SK-N-SH (cell line): ENCODE results near the gene HEPHL1. TPM values are rescaled to one million over a fixed set of nuclear protein-coding genes. Genes with fewer than 3 reads are reported as not detected.

Experiments used
- CTCF ChIA-PET: fragments of 300-600, 350-600 bp; formaldehyde crosslinking; extraction: SDS; loops from one replicate; lab custom pipeline; 2021; lab: Yijun Ruan, JAX
- POLR2A ChIA-PET: fragments of 350-600 bp; sonication (Branson Sonifier 250); formaldehyde crosslinking; extraction: SDS; loops from one replicate; lab custom pipeline; 2020; ENCODE audit warnings: antibody characterized with exemption, inconsistent platforms; lab: Yijun Ruan, JAX
- DNase-seq: peaks from one replicate; pipeline ENCODE4 v3.0.0; 2012
- H2AFZ ChIP-seq: fragments of 200-600 bp; sonication (generic); 2 replicates; pipeline ENCODE4 v1.8.1; 2016; ENCODE audit warnings: antibody characterized with exemption, mild to moderate bottlenecking, low read depth
- H3F3A ChIP-seq: fragments of 200-600 bp; sonication (generic); replicated peaks from 2 replicates; pipeline ENCODE3; 2016; ENCODE audit warnings: antibody characterized with exemption, mild to moderate bottlenecking; ENCODE audit not compliant: insufficient read depth
- H3K27ac ChIP-seq, 2 experiments: fragments of 200-500 bp in 1 of 2; fragments of 200-600 bp in 1 of 2; sonication (Bioruptor generic) in 1 of 2; sonication (generic), shearing (Covaris generic) in 1 of 2; 2 replicates each; pipeline versions ENCODE4 v1.5.1 to v1.6.1; 2014 to 2016; ENCODE audit warnings: low read depth in 2 of 2, inconsistent platforms in 1 of 2, low read length in 1 of 2, mild to moderate bottlenecking in 1 of 2, mixed read lengths in 1 of 2
- H3K27me3 ChIP-seq: fragments of 200-600 bp; sonication (generic), shearing (Covaris generic); 2 replicates; pipeline ENCODE4 v1.6.1; 2016; ENCODE audit warnings: mixed run types; ENCODE audit not compliant: insufficient read depth
- H3K36me3 ChIP-seq, 2 experiments: fragments of 200-500 bp in 1 of 2; fragments of 200-600 bp in 1 of 2; sonication (Bioruptor generic) in 1 of 2; sonication (generic) in 1 of 2; replicated peaks in 1 of 2; 2 replicates each; pipeline versions ENCODE3 to v1.5.1; 2014 to 2016; ENCODE audit warnings: low read length in 1 of 2, mild to moderate bottlenecking in 1 of 2; ENCODE audit not compliant: insufficient read depth in 2 of 2, control insufficient read depth in 1 of 2
- H3K4me1 ChIP-seq, 2 experiments: fragments of 200-500 bp in 1 of 2; fragments of 200-600 bp in 1 of 2; sonication (Bioruptor generic) in 1 of 2; sonication (generic), shearing (Covaris generic) in 1 of 2; 2 replicates each; pipeline versions ENCODE4 v1.5.1 to v1.6.1; 2014 to 2016; ENCODE audit warnings: low read depth in 1 of 2, low read length in 1 of 2, mixed run types in 1 of 2; ENCODE audit not compliant: insufficient read depth in 2 of 2, control insufficient read depth in 1 of 2
- H3K4me2 ChIP-seq: fragments of 200-600 bp; sonication (generic), shearing (Covaris generic); 2 replicates; pipeline ENCODE4 v1.6.1; 2017; ENCODE audit warnings: mixed run types
- H3K4me3 ChIP-seq, 2 experiments: fragments of 200-500 bp in 1 of 2; fragments of 200-600 bp in 1 of 2; sonication (Bioruptor generic) in 1 of 2; sonication (generic), shearing (Covaris generic) in 1 of 2; 2 replicates each; pipeline versions ENCODE4 v1.5.1 to v1.8.1; 2014 to 2016; ENCODE audit warnings: low read depth in 2 of 2, inconsistent platforms in 1 of 2, low read length in 1 of 2, mild to moderate bottlenecking in 1 of 2, mixed read lengths in 1 of 2, moderate library complexity in 1 of 2
- H3K79me2 ChIP-seq: fragments of 200-600 bp; sonication (generic); 2 replicates; pipeline ENCODE4 v1.8.1; 2017; ENCODE audit warnings: mild to moderate bottlenecking; ENCODE audit not compliant: insufficient read depth
- H3K9ac ChIP-seq: fragments of 200-600 bp; sonication (generic); 2 replicates; pipeline ENCODE4 v1.6.1; 2017; ENCODE audit warnings: mixed run types
- H3K9me2 ChIP-seq: fragments of 200-600 bp; sonication (generic); 2 replicates; pipeline ENCODE4 v1.6.1; 2017; ENCODE audit warnings: mixed run types
- H3K9me3 ChIP-seq: fragments of 200-600 bp; sonication (generic); 2 replicates; pipeline ENCODE4 v1.6.1; 2017; ENCODE audit warnings: mixed run types, mild to moderate bottlenecking, moderate library complexity
- H4K20me1 ChIP-seq: fragments of 200-600 bp; sonication (generic); 2 replicates; pipeline ENCODE4 v1.6.1; 2017; ENCODE audit warnings: mild to moderate bottlenecking, mixed run types; ENCODE audit not compliant: insufficient read depth
- EP300 ChIP-seq, 2 experiments: IDR thresholded peaks; 2 replicates each; pipeline versions ENCODE4 v1.4.0 to v1.6.1; 2012; ENCODE audit warnings: borderline replicate concordance in 1 of 2, low read depth in 1 of 2, low read length in 1 of 2
- FOXM1 ChIP-seq: IDR thresholded peaks from 2 replicates; pipeline ENCODE4 v1.4.0; 2012; ENCODE audit warnings: low read depth, mild to moderate bottlenecking
- GABPA ChIP-seq: IDR thresholded peaks from 2 replicates; pipeline ENCODE4 v1.4.0; 2012; ENCODE audit warnings: low read depth, mild to moderate bottlenecking
- MEF2A ChIP-seq: IDR thresholded peaks from 2 replicates; pipeline ENCODE4 v1.4.0; 2012; ENCODE audit warnings: low read depth, borderline replicate concordance
- MXI1 ChIP-seq: IDR thresholded peaks from 2 replicates; pipeline ENCODE4 v1.6.1; 2012; ENCODE audit warnings: mild to moderate bottlenecking, low read depth, low read length, improper control_type of control experiment
- PBX3 ChIP-seq: IDR thresholded peaks from 2 replicates; pipeline ENCODE4; 2012
- POLR2AphosphoS5 ChIP-seq: IDR thresholded peaks from 2 replicates; pipeline ENCODE4 v1.6.1; 2012; ENCODE audit warnings: low read depth, low read length
- RCOR1 ChIP-seq: fragments of 150-350 bp; IDR thresholded peaks from 2 replicates; pipeline ENCODE4 v1.6.1; 2017; ENCODE audit warnings: antibody characterized with exemption, low read length
- REST ChIP-seq: IDR thresholded peaks from 2 replicates; pipeline ENCODE4 v1.6.1; 2012; ENCODE audit warnings: mild to moderate bottlenecking, low read depth, low read length, moderate library complexity
- RXRA ChIP-seq: IDR thresholded peaks from 2 replicates; pipeline ENCODE4 v1.4.0; 2012; ENCODE audit warnings: low read depth, mild to moderate bottlenecking, borderline replicate concordance
- SIN3A ChIP-seq: IDR thresholded peaks from 2 replicates; pipeline ENCODE4 v1.6.1; 2012; ENCODE audit warnings: low read depth, mild to moderate bottlenecking, low read length, moderate library complexity, borderline replicate concordance
- TAF1 ChIP-seq: IDR thresholded peaks from 2 replicates; pipeline ENCODE4 v1.6.1; 2012; ENCODE audit warnings: low read depth, mild to moderate bottlenecking, low read length, moderate library complexity, borderline replicate concordance
- TEAD4 ChIP-seq: IDR thresholded peaks from 2 replicates; pipeline ENCODE4 v1.4.0; 2012; ENCODE audit warnings: mild to moderate bottlenecking, borderline replicate concordance; ENCODE audit not compliant: insufficient read depth
- WGBS: methylation state at CpG from one replicate; pipeline ENCODE4 v1.1.6; 2017; ENCODE audit warnings: low lambda C conversion rate; 5-methylcytosine and 5-hydroxymethylcytosine counted together
- polyA plus RNA-seq, 3 experiments: library from polyadenylated mRNA; depleted of rRNA; stranded (reverse); fragments of >200 nt; gene quantifications; 2 replicates each; pipeline ENCODE4 v1.2.3, GENCODE V29; 2012
- TF ChIP-seq, protein P1 (sequence below): IDR thresholded peaks from 2 replicates; pipeline ENCODE4 v1.4.0; 2012; ENCODE audit warnings: low read depth, borderline replicate concordance
- TF ChIP-seq, protein P2 (sequence below): fragments of 150-350 bp; IDR thresholded peaks from 2 replicates; pipeline ENCODE4 v1.6.1; 2017; ENCODE audit warnings: antibody characterized with exemption, low read length, low read depth, borderline replicate concordance
- TF ChIP-seq, protein P3 (sequence below): fragments of 150-350 bp; IDR thresholded peaks from 2 replicates; pipeline ENCODE4 v1.6.1; 2016; ENCODE audit warnings: mild to moderate bottlenecking, low read depth, low read length

Gene HEPHL1
- polyA plus RNA-seq, 1 of the 3 experiments (the other 2 are of a cell fraction) = not detected

GRCh38 chr11:94066901-94067429 is 45.8 kb downstream of the HEPHL1 start:
- Histone ChIP-seq H3K4me1 (no peaks in the 10 kb centered on the region), H3K79me2 (no peaks in the 10 kb centered on the region), H4K20me1 (no peaks in the 10 kb centered on the region), H3K27ac (no peak overlapping the region), H3K27me3 (no peaks in the 10 kb centered on the region), H3K9me2 (no peaks in the 10 kb centered on the region), H3K4me3 (no peak overlapping the region), H3K9me3 (no peaks in the 10 kb centered on the region), H3F3A (no peaks in the 10 kb centered on the region), H3K36me3 (no peaks in the 10 kb centered on the region), H3K4me2 (no peak overlapping the region), H3K9ac (no peak overlapping the region), H2AFZ (no peak overlapping the region)
- CTCF ChIA-PET = no interaction called here
- POLR2A ChIA-PET = no interaction called here
- DNase-seq = no peak
- WGBS = 63% methylated on average over 3 of the region's 3 CpGs
- TF ChIP-seq, protein P1, sequence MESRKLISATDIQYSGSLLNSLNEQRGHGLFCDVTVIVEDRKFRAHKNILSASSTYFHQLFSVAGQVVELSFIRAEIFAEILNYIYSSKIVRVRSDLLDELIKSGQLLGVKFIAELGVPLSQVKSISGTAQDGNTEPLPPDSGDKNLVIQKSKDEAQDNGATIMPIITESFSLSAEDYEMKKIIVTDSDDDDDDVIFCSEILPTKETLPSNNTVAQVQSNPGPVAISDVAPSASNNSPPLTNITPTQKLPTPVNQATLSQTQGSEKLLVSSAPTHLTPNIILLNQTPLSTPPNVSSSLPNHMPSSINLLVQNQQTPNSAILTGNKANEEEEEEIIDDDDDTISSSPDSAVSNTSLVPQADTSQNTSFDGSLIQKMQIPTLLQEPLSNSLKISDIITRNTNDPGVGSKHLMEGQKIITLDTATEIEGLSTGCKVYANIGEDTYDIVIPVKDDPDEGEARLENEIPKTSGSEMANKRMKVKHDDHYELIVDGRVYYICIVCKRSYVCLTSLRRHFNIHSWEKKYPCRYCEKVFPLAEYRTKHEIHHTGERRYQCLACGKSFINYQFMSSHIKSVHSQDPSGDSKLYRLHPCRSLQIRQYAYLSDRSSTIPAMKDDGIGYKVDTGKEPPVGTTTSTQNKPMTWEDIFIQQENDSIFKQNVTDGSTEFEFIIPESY = no peak
- TF ChIP-seq GABPA = no peak
- TF ChIP-seq, protein P2, sequence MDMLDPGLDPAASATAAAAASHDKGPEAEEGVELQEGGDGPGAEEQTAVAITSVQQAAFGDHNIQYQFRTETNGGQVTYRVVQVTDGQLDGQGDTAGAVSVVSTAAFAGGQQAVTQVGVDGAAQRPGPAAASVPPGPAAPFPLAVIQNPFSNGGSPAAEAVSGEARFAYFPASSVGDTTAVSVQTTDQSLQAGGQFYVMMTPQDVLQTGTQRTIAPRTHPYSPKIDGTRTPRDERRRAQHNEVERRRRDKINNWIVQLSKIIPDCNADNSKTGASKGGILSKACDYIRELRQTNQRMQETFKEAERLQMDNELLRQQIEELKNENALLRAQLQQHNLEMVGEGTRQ = no peak
- TF ChIP-seq SIN3A = no peak
- no peak for TF ChIP-seq MXI1
- no peak for TF ChIP-seq TAF1
- no peak for TF ChIP-seq TEAD4
- TF ChIP-seq FOXM1 = no peak
- no peak for TF ChIP-seq RCOR1
- no peak for TF ChIP-seq RXRA
- TF ChIP-seq REST = no peak
- TF ChIP-seq POLR2AphosphoS5 = no peak
- TF ChIP-seq MEF2A = no peak
- TF ChIP-seq EP300 (IDR thresholded peaks at IDR 0.05; ENCODE audit: borderline replicate concordance in 1 of 2, low read depth in 1 of 2, low read length in 1 of 2) = no peak
- no peak for TF ChIP-seq PBX3
- TF ChIP-seq, protein P3, sequence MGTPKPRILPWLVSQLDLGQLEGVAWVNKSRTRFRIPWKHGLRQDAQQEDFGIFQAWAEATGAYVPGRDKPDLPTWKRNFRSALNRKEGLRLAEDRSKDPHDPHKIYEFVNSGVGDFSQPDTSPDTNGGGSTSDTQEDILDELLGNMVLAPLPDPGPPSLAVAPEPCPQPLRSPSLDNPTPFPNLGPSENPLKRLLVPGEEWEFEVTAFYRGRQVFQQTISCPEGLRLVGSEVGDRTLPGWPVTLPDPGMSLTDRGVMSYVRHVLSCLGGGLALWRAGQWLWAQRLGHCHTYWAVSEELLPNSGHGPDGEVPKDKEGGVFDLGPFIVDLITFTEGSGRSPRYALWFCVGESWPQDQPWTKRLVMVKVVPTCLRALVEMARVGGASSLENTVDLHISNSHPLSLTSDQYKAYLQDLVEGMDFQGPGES = no peak
